Measurements from ENCODE around the gene CELSR1.

The CELSR1 gene

GRCh38 chr22:46417769-46418168 is 119.7 kb downstream of the CELSR1 start:
- H3K36me3 Mint-ChIP-seq (ENCODE audit: low read depth): no peaks in the 10 kb centered on the region
- no peaks in the 10 kb centered on the region for H3K4me1 Mint-ChIP-seq (ENCODE audit: low read depth)
- no peak for DNase-seq (ENCODE audit: low spot score)
- no peak overlapping the region for H3K27ac Mint-ChIP-seq
- H3K9me3 Mint-ChIP-seq: no peaks in the 10 kb centered on the region
- no peaks in the 10 kb centered on the region for H3K27me3 Mint-ChIP-seq (ENCODE audit: low read depth)
- H3K4me3 Mint-ChIP-seq: no peak overlapping the region

- H3K27me3 Mint-ChIP-seq (ENCODE audit: low read depth): no peaks in the 10 kb centered on the region
- H3K36me3 Mint-ChIP-seq (ENCODE audit: low read depth): no peaks in the 10 kb centered on the region
- no peak for DNase-seq (ENCODE audit: low spot score)
- no peak overlapping the region for H3K4me3 Mint-ChIP-seq
- H3K4me1 Mint-ChIP-seq (ENCODE audit: low read depth): no peaks in the 10 kb centered on the region
- H3K9me3 Mint-ChIP-seq: no peaks in the 10 kb centered on the region
- no peak overlapping the region for H3K27ac Mint-ChIP-seq
Observed at GRCh38 chr22:46416891-46417580, 120.4 kb downstream of the CELSR1 start.

GRCh38 chr22:46416520-46416871 is 120.9 kb downstream of the CELSR1 start:
- DNase-seq (ENCODE audit: low spot score): no peak
- Mint-ChIP-seq H3K27me3 (ENCODE audit: low read depth) (no peaks in the 10 kb centered on the region), H3K36me3 (ENCODE audit: low read depth) (no peaks in the 10 kb centered on the region), H3K9me3 (no peaks in the 10 kb centered on the region), H3K27ac (no peak overlapping the region), H3K4me3 (no peak overlapping the region), H3K4me1 (ENCODE audit: low read depth) (no peaks in the 10 kb centered on the region)

GRCh38 chr22:46415776-46416519 is 121.5 kb downstream of the CELSR1 start:
- Mint-ChIP-seq H3K36me3 (ENCODE audit: low read depth) (no peaks in the 10 kb centered on the region), H3K9me3 (no peaks in the 10 kb centered on the region), H3K27ac (no peak overlapping the region), H3K4me3 (no peak overlapping the region), H3K4me1 (ENCODE audit: low read depth) (no peaks in the 10 kb centered on the region), H3K27me3 (ENCODE audit: low read depth) (no peaks in the 10 kb centered on the region)
- DNase-seq (ENCODE audit: low spot score): no peak

GRCh38 chr22:46414704-46415103 is 122.7 kb downstream of the CELSR1 start:
- H3K27ac Mint-ChIP-seq: no peak overlapping the region
- H3K4me1 Mint-ChIP-seq (ENCODE audit: low read depth): no peaks in the 10 kb centered on the region
- H3K27me3 Mint-ChIP-seq (ENCODE audit: low read depth): no peaks in the 10 kb centered on the region
- H3K36me3 Mint-ChIP-seq (ENCODE audit: low read depth): no peaks in the 10 kb centered on the region
- no peaks in the 10 kb centered on the region for H3K9me3 Mint-ChIP-seq
- H3K4me3 Mint-ChIP-seq: no peak overlapping the region
- no peak for DNase-seq (ENCODE audit: low spot score)

GRCh38 chr22:46413725-46414379 is 123.6 kb downstream of the CELSR1 start:
- Mint-ChIP-seq H3K36me3 (ENCODE audit: low read depth) (no peaks in the 10 kb centered on the region), H3K4me3 (no peak overlapping the region), H3K4me1 (ENCODE audit: low read depth) (no peaks in the 10 kb centered on the region), H3K9me3 (no peaks in the 10 kb centered on the region), H3K27me3 (ENCODE audit: low read depth) (no peaks in the 10 kb centered on the region), H3K27ac (no peak overlapping the region)
- no peak for DNase-seq (ENCODE audit: low spot score)

GRCh38 chr22:46411347-46411746 is 126.1 kb downstream of the CELSR1 start:
- H3K27ac Mint-ChIP-seq: no peak overlapping the region
- H3K4me3 Mint-ChIP-seq: no peak overlapping the region
- no peaks in the 10 kb centered on the region for H3K27me3 Mint-ChIP-seq (ENCODE audit: low read depth)
- no peak for DNase-seq (ENCODE audit: low spot score)
- no peaks in the 10 kb centered on the region for H3K4me1 Mint-ChIP-seq (ENCODE audit: low read depth)
- no peaks in the 10 kb centered on the region for H3K36me3 Mint-ChIP-seq (ENCODE audit: low read depth)
- H3K9me3 Mint-ChIP-seq: no peaks in the 10 kb centered on the region

- no peak for DNase-seq (ENCODE audit: low spot score)
Observed at GRCh38 chr22:46410291-46410808, 127.1 kb downstream of the CELSR1 start.

GRCh38 chr22:46409631-46410210 is 127.7 kb downstream of the CELSR1 start:
- H3K9me3 Mint-ChIP-seq: no peaks in the 10 kb centered on the region

More at GRCh38 chr22:46410291-46410808, 127.1 kb downstream of the CELSR1 start:
- Mint-ChIP-seq H3K9me3 (no peaks in the 10 kb centered on the region), H3K27me3 (ENCODE audit: low read depth) (no peaks in the 10 kb centered on the region), H3K27ac (no peak overlapping the region), H3K4me3 (no peak overlapping the region), H3K4me1 (ENCODE audit: low read depth) (no peaks in the 10 kb centered on the region), H3K36me3 (ENCODE audit: low read depth) (no peaks in the 10 kb centered on the region)

GRCh38 chr22:46408568-46409506 is 128.6 kb downstream of the CELSR1 start:
- Mint-ChIP-seq H3K9me3 (no peaks in the 10 kb centered on the region), H3K4me1 (ENCODE audit: low read depth) (no peaks in the 10 kb centered on the region), H3K27me3 (ENCODE audit: low read depth) (no peaks in the 10 kb centered on the region), H3K27ac (no peak overlapping the region), H3K36me3 (ENCODE audit: low read depth) (no peaks in the 10 kb centered on the region), H3K4me3 (no peak overlapping the region)
- DNase-seq (ENCODE audit: low spot score): no peak

More at GRCh38 chr22:46409631-46410210, 127.7 kb downstream of the CELSR1 start:
- H3K4me3 Mint-ChIP-seq: no peak overlapping the region
- no peaks in the 10 kb centered on the region for H3K4me1 Mint-ChIP-seq (ENCODE audit: low read depth)
- H3K27ac Mint-ChIP-seq: no peak overlapping the region
- DNase-seq (ENCODE audit: low spot score): no peak
- H3K36me3 Mint-ChIP-seq (ENCODE audit: low read depth): no peaks in the 10 kb centered on the region
- no peaks in the 10 kb centered on the region for H3K27me3 Mint-ChIP-seq (ENCODE audit: low read depth)

- Mint-ChIP-seq H3K27me3 (ENCODE audit: low read depth) (peaks cover 3% of the 10 kb centered on the region), H3K4me3 (no peak overlapping the region), H3K4me1 (ENCODE audit: low read depth) (no peaks in the 10 kb centered on the region), H3K9me3 (no peaks in the 10 kb centered on the region), H3K27ac (no peak overlapping the region), H3K36me3 (ENCODE audit: low read depth) (no peaks in the 10 kb centered on the region)
- DNase-seq (ENCODE audit: low spot score): no peak
Observed at GRCh38 chr22:46407748-46408147, 129.7 kb downstream of the CELSR1 start.

- no peaks in the 10 kb centered on the region for H3K9me3 Mint-ChIP-seq
- no peak for DNase-seq (ENCODE audit: low spot score)
- H3K36me3 Mint-ChIP-seq (ENCODE audit: low read depth): no peaks in the 10 kb centered on the region
- peaks cover 8% of the 10 kb centered on the region for H3K27me3 Mint-ChIP-seq (ENCODE audit: low read depth)
- H3K27ac Mint-ChIP-seq: no peak overlapping the region
- no peaks in the 10 kb centered on the region for H3K4me1 Mint-ChIP-seq (ENCODE audit: low read depth)
- H3K4me3 Mint-ChIP-seq: no peak overlapping the region
Observed at GRCh38 chr22:46406791-46407190, 130.6 kb downstream of the CELSR1 start.

- Mint-ChIP-seq H3K4me3 (no peak overlapping the region), H3K27ac (no peak overlapping the region), H3K4me1 (ENCODE audit: low read depth) (no peaks in the 10 kb centered on the region), H3K9me3 (no peaks in the 10 kb centered on the region), H3K36me3 (ENCODE audit: low read depth) (no peaks in the 10 kb centered on the region), H3K27me3 (ENCODE audit: low read depth) (peaks cover 8% of the 10 kb centered on the region)
- no peak for DNase-seq (ENCODE audit: low spot score)
Observed at GRCh38 chr22:46406349-46406748, 131.1 kb downstream of the CELSR1 start.

All from T-helper 2 cell treated with Interferon-gamma antibody and Interleukin-4, amounts not matched to agents 5 μg/mL and 100 μg/mL, for 36 hours (primary cell).